SU-DHL-6 (cell line): ENCODE measurements around the gene SMYD2.

Experiments used
- H2AFZ ChIP-seq: fragments of 200-600 bp; sonication (generic); 2 replicates; pipeline ENCODE4 v1.6.1; 2014; ENCODE audit warnings: low read depth, mild to moderate bottlenecking, moderate library complexity, mixed read lengths, antibody characterized with exemption, low read length; ENCODE audit not compliant: severe bottlenecking
- H3F3A ChIP-seq: fragments of 200-600 bp; shearing (Covaris generic); 2 replicates; pipeline ENCODE4 v1.6.0; 2016; ENCODE audit warnings: antibody characterized with exemption, mild to moderate bottlenecking; ENCODE audit not compliant: insufficient read depth
- H3K27ac ChIP-seq: fragments of 200-600 bp; sonication (generic); 2 replicates; pipeline ENCODE4 v1.5.1; 2016; ENCODE audit warnings: low read depth, mild to moderate bottlenecking, low read length, moderate library complexity, mixed read lengths
- H3K27me3 ChIP-seq: fragments of 200-600 bp; sonication (generic), shearing (Covaris generic); 2 replicates; pipeline ENCODE4 v1.6.0; 2014; ENCODE audit warnings: mild to moderate bottlenecking, low read length
- H3K36me3 ChIP-seq: fragments of 200-600 bp; sonication (generic); 2 replicates; pipeline ENCODE4 v1.6.1; 2014; ENCODE audit warnings: mild to moderate bottlenecking, low read length, mixed read lengths
- H3K4me2 ChIP-seq: fragments of 300-600, 200-600 bp; shearing (Covaris generic), sonication (generic); 2 replicates; pipeline ENCODE4 v1.6.0; 2014; ENCODE audit warnings: low read length, low read depth, mild to moderate bottlenecking; ENCODE audit not compliant: poor library complexity, severe bottlenecking
- H3K4me3 ChIP-seq: fragments of 200-600 bp; sonication (generic); 2 replicates; pipeline ENCODE4 v1.5.1; 2014; ENCODE audit warnings: antibody characterized with exemption, low read length, mild to moderate bottlenecking, mixed read lengths; ENCODE audit not compliant: insufficient read depth, poor library complexity, severe bottlenecking
- H3K79me2 ChIP-seq: fragments of 200-600 bp; sonication (generic); 2 replicates; pipeline ENCODE4 v1.6.1; 2014; ENCODE audit warnings: mild to moderate bottlenecking, low read length, moderate library complexity; ENCODE audit not compliant: insufficient read depth
- H3K9ac ChIP-seq: fragments of 200-600 bp; sonication (generic); 2 replicates; pipeline ENCODE4 v1.7.0; 2014; ENCODE audit warnings: mild to moderate bottlenecking, low read length
- H3K9me2 ChIP-seq: fragments of 200-600 bp; sonication (generic); replicated peaks from 2 replicates; pipeline ENCODE4 v1.6.1; 2014; ENCODE audit warnings: low read length; ENCODE audit not compliant: insufficient read depth
- H3K9me3 ChIP-seq: fragments of 200-600 bp; sonication (generic); 2 replicates; pipeline ENCODE4 v1.6.1; 2014; ENCODE audit warnings: low read length, mixed read lengths; ENCODE audit not compliant: insufficient read depth
- H4K20me1 ChIP-seq: fragments of 200-600 bp; sonication (generic); 2 replicates; pipeline ENCODE4 v1.6.1; 2014; ENCODE audit warnings: low read depth, mild to moderate bottlenecking, antibody characterized with exemption, low read length, moderate library complexity, mixed read lengths
- CTCF ChIP-seq: fragments of 200-600 bp; sonication (generic); IDR thresholded peaks from one replicate; pipeline ENCODE4 v1.5.1; 2017; ENCODE audit warnings: antibody characterized with exemption, mild to moderate bottlenecking, low read length, moderate library complexity; ENCODE audit not compliant: insufficient read depth, poor library complexity, severe bottlenecking
- EZH2phosphoT487 ChIP-seq: fragments of 200-600 bp; sonication (generic), shearing (Covaris generic); conservative IDR thresholded peaks from 2 replicates; pipeline ENCODE4 v1.6.1; 2018; ENCODE audit warnings: mild to moderate bottlenecking, antibody characterized with exemption, low read length, moderate library complexity, mixed read lengths

Gene SMYD2

GRCh38 chr1:214306269-214306668, 25.3 kb downstream of the SMYD2 start:
- TF ChIP-seq CTCF = no peak
- no peak for TF ChIP-seq EZH2phosphoT487
- H3K4me2 ChIP-seq = no peak overlapping the region
- H3F3A ChIP-seq = no peaks in the 10 kb centered on the region
- H3K9me3 ChIP-seq = no peaks in the 10 kb centered on the region
- H3K4me3 ChIP-seq = no peak overlapping the region
- no peak overlapping the region for H2AFZ ChIP-seq
- H3K9me2 ChIP-seq = no peaks in the 10 kb centered on the region
- H3K27ac ChIP-seq = no peak overlapping the region
- no peaks in the 10 kb centered on the region for H4K20me1 ChIP-seq
- 0 out of 2 replicates have a peak, but pooled peaks cover 3% of the 10 kb centered on the region for H3K79me2 ChIP-seq
- no peaks in the 10 kb centered on the region for H3K27me3 ChIP-seq
- H3K36me3 ChIP-seq = no peaks in the 10 kb centered on the region
- no peak overlapping the region for H3K9ac ChIP-seq

DNA sequence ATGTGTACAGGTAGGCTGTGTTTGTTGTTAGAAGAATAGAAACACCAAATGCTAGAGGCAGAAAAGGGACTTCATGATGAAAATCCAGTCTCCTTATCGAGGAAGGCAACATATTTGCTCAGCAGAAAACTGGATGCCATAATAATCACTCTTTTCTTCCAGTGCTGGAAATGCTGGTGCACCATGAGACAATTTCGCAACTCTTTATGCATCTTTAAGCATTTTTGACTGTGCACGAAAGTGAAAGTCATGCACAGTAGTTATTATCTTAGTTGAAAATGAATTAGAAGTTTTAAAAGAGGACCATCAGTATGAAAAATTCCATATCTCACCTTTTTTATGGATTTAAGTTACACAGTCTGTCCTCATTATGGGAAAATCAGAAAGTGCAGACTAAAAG, 29.1 kb downstream of the SMYD2 start:
- Histone ChIP-seq H4K20me1 (no peaks in the 10 kb centered on the region), H3K9ac (no peak overlapping the region), H3K9me3 (no peaks in the 10 kb centered on the region), H3K36me3 (no peaks in the 10 kb centered on the region), H3K4me3 (no peak overlapping the region), H3K4me2 (no peak overlapping the region), H3K79me2 (no peaks in the 10 kb centered on the region), H3K9me2 (no peaks in the 10 kb centered on the region), H2AFZ (no peak overlapping the region), H3F3A (no peaks in the 10 kb centered on the region), H3K27ac (no peak overlapping the region), H3K27me3 (no peaks in the 10 kb centered on the region)
- no peak for TF ChIP-seq EZH2phosphoT487
- no peak for TF ChIP-seq CTCF

GRCh38 chr1:214310777-214311690, 30.1 kb downstream of the SMYD2 start:
- Histone ChIP-seq H2AFZ (no peak overlapping the region), H3K9ac (no peak overlapping the region)

More at GRCh38 chr1:214310777-214311690, 30.1 kb downstream of the SMYD2 start:
- H3K36me3 ChIP-seq = no peaks in the 10 kb centered on the region
- H3K4me3 ChIP-seq = no peak overlapping the region
- H3K9me2 ChIP-seq = no peaks in the 10 kb centered on the region
- no peak overlapping the region for H3K4me2 ChIP-seq
- H3K27me3 ChIP-seq = no peaks in the 10 kb centered on the region
- H3K27ac ChIP-seq = no peak overlapping the region
- H3F3A ChIP-seq = no peaks in the 10 kb centered on the region
- H3K9me3 ChIP-seq = no peaks in the 10 kb centered on the region
- no peaks in the 10 kb centered on the region for H3K79me2 ChIP-seq
- no peaks in the 10 kb centered on the region for H4K20me1 ChIP-seq
- TF ChIP-seq EZH2phosphoT487 = no peak
- no peak for TF ChIP-seq CTCF
